Measurements from ENCODE around the gene TTLL3.
A peak's percentile ranks its signal among the peaks of the same experiment; 100 is the strongest.

The TTLL3 gene

GRCh38 chr3:9781551-9781950 is 28.5 kb upstream of the TTLL3 start:
- DNase-seq, result no peak

GRCh38 chr3:9781978-9782603 is 28.0 kb upstream of the TTLL3 start:
- no peak for DNase-seq

DNA sequence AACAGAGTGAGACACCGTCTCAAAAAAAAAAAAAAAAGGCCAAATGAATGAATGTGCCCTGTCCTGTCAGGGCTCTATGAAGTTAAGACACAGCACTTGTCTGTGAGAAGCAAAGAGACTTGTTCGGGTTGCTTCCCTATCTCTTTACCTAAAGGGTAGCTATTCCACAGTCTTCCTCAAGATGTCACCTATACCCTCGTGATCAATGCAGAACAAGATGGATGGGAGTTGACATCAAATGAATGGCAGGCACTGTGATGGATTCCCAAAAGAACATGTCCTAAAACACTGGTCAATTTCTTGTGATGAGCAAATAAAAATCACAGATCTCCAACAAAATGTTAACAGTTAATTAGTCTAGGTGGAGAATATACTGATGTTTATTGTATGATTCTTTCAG is 27.3 kb upstream of the TTLL3 start:
- no peak for DNase-seq

DNA sequence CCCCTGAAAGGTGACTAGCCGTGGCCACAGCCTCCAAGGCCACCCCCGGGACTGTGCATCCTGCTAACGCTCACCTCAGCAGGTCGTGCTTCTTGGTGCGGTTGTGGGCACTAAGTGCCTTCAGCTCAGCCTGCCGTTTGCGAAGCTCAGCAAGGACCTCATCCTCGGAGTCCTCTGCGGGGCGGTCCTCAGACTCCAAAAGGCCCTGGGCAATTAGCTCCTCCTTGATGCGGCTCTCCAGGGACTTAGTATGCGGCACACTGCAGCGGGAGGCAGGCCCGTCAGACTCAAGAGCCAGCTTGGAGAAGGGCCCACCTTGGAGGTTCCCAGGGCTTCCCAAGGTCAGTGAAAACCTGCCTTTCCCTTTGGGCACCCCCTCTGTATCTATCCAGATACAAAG is 26.1 kb upstream of the TTLL3 start:
- no peak for DNase-seq

- no peak for DNase-seq
These were observed 25.1 kb upstream of the TTLL3 start for GRCh38 chr3:9784965-9785364.

DNA sequence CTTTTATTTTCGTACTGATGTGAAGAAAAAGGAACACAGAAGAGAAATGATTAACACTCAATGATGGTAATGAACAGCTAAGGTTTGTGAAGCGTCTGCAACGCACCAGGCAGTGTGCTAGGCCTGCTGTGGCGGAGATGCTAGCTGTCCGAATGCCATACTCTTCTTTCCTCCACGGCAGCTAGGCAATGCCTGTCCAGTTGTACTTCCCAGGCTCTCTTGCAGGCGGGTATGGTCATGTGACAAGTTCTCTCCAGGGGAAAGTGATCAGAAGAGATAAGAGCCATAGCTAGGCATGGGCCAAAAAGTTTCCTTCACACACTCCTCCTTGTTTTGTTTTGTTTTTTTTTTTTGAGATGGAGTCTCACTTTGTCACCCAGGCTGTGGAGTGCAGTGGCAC is 24.5 kb upstream of the TTLL3 start:
- DNase-seq, result no peak

DNA sequence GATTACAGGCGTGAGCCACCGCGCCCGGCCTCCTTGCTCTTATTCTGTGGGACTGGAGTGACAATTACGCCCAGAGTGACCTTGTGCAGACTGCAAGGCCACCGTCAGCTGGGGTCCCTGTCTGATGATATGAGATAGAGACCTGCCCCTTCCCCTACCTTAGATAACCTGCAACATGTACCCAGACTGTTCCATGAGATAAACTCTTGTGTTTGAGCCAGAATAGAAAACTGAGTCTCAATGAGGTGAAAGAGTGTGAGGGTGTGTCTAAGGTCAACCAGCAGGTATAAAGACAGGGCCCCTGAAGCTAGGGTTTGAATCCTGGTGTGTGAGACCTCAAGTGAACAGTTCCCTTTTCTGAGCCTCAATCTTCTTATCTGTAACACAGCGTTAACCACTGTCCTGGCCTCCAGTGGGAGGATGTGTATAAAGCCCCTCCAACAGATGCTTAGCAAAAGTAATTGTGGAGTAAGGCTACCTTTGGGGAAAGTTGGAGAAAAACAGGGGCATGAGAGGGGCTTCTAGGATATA is 23.8 kb upstream of the TTLL3 start:
- DNase-seq, result no peak

- no peak for DNase-seq
These were observed 23.0 kb upstream of the TTLL3 start for GRCh38 chr3:9786825-9787669.

DNA sequence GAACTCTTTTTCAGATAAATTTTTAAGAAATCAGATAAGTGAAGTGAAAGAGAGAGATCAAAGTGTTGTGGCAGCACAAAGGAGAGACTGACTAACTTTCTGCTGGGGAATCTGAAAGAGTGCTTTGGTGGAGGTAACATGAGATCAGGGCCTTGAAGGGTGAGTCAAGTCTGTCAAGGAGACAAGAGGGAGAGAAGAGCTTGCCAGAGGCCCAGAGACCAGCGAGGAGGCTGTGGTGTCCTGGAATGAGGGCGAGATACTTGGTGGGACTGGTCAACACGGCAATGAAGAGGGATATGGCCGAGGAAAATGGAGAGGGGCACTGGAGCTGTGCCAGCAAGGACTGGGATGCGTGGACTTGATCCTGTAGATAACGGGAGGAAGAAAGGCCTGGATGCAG is 22.3 kb upstream of the TTLL3 start:
- no peak for DNase-seq

DNA sequence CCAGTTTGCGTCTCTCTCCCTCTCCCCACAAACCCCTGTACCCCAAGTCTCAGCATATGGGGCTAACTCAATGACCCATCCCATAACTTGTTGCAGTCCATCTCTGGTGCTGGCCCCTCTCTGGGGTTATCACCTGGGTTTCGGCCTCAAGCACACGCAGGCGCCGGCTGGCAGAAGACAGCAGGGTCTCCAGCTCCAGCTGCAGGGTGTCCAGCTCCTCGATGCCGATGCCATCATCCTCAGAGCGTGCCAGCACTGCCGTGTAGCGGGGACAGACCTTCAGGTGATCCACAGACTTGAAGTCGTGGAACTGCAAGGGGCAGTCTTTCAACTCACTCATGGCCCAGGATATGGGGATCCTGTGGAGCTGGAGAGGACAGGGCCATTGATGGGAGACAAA is 18.9 kb upstream of the TTLL3 start:
- no peak for DNase-seq

GRCh38 chr3:9791790-9792404 is 18.2 kb upstream of the TTLL3 start:
- DNase-seq, result no peak

DNA sequence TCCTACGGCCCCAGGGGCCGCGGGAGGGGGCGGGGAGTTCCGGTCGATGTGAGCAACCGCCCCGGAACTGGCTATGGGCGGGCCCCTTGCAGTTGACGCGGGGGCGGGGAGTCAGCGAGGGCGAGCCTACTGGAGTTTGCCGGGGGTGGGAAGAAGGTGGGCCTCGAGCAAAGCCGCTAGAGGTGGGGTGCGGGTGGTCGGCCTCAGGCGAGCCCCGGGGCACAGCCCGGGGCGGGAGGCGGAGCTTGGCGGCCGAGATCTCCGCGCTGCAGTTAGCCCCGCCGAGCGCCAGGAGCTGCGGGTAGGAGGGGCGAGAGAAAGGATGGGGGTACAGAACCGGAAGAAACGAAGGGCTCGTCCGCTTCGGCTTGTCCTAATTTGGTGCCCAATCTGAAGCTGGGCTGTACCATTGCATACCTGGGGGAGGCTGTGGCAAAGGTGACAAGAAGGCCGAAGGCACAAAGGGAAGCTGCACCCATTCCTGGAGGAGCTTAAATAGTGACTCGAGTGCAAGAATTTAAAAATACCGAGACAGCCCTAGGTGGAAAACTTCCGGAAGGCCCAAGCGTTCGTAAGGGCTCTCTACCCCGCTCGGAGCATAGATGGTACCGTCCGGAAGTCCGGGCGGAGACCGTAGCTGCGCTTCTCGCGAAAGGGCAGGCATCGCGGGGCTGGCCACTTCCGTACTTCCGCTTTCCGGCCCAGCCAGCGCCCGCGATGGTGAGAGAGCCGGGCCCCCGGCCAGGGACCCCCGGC is 17.5 kb upstream of the TTLL3 start, which contains the start of the genes ARPC4 and TADA3:
ARPC4 (plus strand) TSS at position 678 of the 756 bp plus-strand sequence; CDS start at position 718, 40 bp downstream.
TADA3 (minus strand) TSS at position 69 of the 756 bp plus-strand sequence. CDS start 1,007 bp downstream, outside the sequence.
- peak; percentile 96 for DNase-seq

GRCh38 chr3:9793161-9793781 is 16.8 kb upstream of the TTLL3 start:
- DNase-seq, result no peak

- no peak for DNase-seq
These were observed 15.7 kb upstream of the TTLL3 start for GRCh38 chr3:9794400-9794799.

GRCh38 chr3:9795207-9795606 is 14.9 kb upstream of the TTLL3 start:
- no peak for DNase-seq

DNA sequence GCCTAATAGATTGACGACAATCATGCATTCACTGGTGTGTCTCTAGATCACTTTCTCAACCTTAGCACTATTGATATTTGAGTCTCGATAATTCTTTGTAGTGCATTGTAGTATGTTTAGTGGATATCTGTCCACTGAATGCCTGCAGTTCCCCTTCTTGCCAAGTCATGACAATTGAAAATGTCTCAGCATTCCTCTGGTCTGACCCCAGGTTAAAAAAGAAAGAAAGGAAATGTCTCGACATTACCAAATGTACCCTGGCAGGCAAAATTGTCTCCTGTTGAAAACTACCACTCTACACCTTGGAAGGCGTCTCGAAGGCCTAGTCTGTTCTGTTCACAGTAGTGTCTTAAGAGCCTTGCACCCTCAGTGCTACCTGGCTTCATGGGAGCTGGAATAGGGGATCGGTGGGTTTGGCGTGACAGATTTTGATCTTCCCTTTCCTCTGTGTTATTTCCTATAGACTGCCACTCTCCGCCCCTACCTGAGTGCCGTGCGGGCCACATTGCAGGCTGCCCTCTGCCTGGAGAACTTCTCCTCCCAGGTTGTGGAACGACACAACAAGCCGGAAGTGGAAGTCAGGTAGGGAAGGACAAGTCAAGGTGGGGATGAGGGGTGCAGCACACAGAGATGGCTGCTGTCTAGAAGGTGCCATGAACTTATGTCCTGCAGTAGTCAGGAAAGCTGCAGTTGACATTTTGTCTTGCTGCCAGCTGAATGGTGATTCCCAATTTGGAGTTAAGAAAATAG is 12.7 kb upstream of the TTLL3 start:
- no peak for DNase-seq

- DNase-seq, result no peak
These were observed 9.5 kb upstream of the TTLL3 start for GRCh38 chr3:9800529-9800928.

DNA sequence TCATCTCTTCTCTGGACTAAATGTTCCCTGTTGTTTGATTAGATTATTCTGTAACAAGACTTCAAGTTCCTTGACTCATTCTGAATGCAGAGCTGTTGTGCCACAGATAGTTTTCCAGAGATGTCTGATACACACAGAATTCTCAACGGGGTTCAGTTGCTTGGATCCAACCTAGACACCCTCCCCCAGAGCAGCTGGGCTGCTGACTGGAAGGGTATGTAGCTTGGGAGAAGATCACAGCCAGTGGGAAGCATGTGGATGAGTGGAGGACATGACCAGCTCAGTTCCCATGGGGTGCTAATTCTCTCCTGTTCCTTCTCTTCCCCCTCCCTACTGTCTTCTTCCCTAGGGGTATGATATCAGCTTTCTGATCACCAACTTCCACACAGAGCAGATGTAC is 6.6 kb upstream of the TTLL3 start:
- no peak for DNase-seq

- DNase-seq, result no peak
These were observed 5.1 kb upstream of the TTLL3 start for GRCh38 chr3:9804996-9805395.

GRCh38 chr3:9806137-9806536 is 3.9 kb upstream of the TTLL3 start:
- no peak for DNase-seq
